ENCODE measurements around the gene TEX48.
A peak's percentile ranks its signal among the peaks of the same experiment; 100 is the strongest.

- TF ChIP-seq TAF1 (IDR thresholded peaks at IDR 0.05; ENCODE audit: borderline replicate concordance, insufficient read depth, low read length), result no peak
- TF ChIP-seq, protein P1, sequence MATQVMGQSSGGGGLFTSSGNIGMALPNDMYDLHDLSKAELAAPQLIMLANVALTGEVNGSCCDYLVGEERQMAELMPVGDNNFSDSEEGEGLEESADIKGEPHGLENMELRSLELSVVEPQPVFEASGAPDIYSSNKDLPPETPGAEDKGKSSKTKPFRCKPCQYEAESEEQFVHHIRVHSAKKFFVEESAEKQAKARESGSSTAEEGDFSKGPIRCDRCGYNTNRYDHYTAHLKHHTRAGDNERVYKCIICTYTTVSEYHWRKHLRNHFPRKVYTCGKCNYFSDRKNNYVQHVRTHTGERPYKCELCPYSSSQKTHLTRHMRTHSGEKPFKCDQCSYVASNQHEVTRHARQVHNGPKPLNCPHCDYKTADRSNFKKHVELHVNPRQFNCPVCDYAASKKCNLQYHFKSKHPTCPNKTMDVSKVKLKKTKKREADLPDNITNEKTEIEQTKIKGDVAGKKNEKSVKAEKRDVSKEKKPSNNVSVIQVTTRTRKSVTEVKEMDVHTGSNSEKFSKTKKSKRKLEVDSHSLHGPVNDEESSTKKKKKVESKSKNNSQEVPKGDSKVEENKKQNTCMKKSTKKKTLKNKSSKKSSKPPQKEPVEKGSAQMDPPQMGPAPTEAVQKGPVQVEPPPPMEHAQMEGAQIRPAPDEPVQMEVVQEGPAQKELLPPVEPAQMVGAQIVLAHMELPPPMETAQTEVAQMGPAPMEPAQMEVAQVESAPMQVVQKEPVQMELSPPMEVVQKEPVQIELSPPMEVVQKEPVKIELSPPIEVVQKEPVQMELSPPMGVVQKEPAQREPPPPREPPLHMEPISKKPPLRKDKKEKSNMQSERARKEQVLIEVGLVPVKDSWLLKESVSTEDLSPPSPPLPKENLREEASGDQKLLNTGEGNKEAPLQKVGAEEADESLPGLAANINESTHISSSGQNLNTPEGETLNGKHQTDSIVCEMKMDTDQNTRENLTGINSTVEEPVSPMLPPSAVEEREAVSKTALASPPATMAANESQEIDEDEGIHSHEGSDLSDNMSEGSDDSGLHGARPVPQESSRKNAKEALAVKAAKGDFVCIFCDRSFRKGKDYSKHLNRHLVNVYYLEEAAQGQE (IDR thresholded peaks at IDR 0.05; ENCODE audit: insufficient read depth in 1 of 2, low read depth in 2 of 2, low read length in 2 of 2), result peak in 1 of 2 experiments; percentile 73; a peak in 2 of 4 replicates
- no peak for TF ChIP-seq SIN3A (IDR thresholded peaks at IDR 0.05; ENCODE audit: borderline replicate concordance, insufficient read depth, low read length)
- no peak for TF ChIP-seq POLR2AphosphoS5 (IDR thresholded peaks at IDR 0.05; ENCODE audit: low read depth, low read length)
Observed at GRCh38 chr9:114681594-114682332, at the start of gene TEX48.

Data from PFSK-1 (cell line).